K562 (cell line): ENCODE data around the gene NFS1. TPM values are rescaled to one million over a fixed set of nuclear protein-coding genes. Genes with fewer than 3 reads are reported as not detected.

Source experiments
- ELF2 ChIP-seq: fragments of 250-450 bp; sonication (Bioruptor Pico); IDR thresholded peaks from 2 replicates; pipeline ENCODE4 v1.5.0; 2021; ENCODE audit warnings: mild to moderate bottlenecking
- JUND ChIP-seq, 2 experiments: IDR thresholded peaks; 2 replicates in 1 of 2; 3 replicates in 1 of 2; pipeline ENCODE4 v1.6.1; 2011; ENCODE audit warnings: borderline replicate concordance in 2 of 2, low read depth in 2 of 2, low read length in 2 of 2, improper control_type of control experiment in 1 of 2, missing biosample characterization in 1 of 2, missing genetic modification characterization in 1 of 2, missing genetic modification reagents in 1 of 2
- POLR2B ChIP-seq: fragments of 450-650 bp; IDR thresholded peaks from 2 replicates; pipeline ENCODE4 v1.6.1; 2018; ENCODE audit warnings: low read depth; ENCODE audit not compliant: partially characterized antibody
- SIN3B ChIP-seq: fragments of 450-650 bp; IDR thresholded peaks from 2 replicates; pipeline ENCODE4 v1.6.1; 2017; ENCODE audit warnings: low read depth, mild to moderate bottlenecking, moderate library complexity
- ZBTB1 ChIP-seq: sonication (generic); formaldehyde crosslinking; IDR thresholded peaks from 2 replicates; pipeline ENCODE4 v1.8.1; 2023; ENCODE audit warnings: missing genetic modification reagents, low read depth, mild to moderate bottlenecking, borderline replicate concordance
- ZNF232 ChIP-seq: sonication (generic); formaldehyde crosslinking; IDR thresholded peaks from 2 replicates; pipeline ENCODE4 v1.8.0; 2022; ENCODE audit warnings: mild to moderate bottlenecking, missing genetic modification reagents
- polyA plus RNA-seq, 8 experiments: library from polyadenylated mRNA; depleted of rRNA in 4 of 8; stranded (reverse) in 5 of 8; unstranded in 3 of 8; fragments of >200 nt; fragmentation: Nextera tagmentation in 2 of 8; fragmentation: Illumina TruSeq in 1 of 8; extraction: Ambion mirVana in 2 of 8; extraction: Trizol in 1 of 8; gene quantifications; 2 replicates each; pipeline versions ENCODE4 v1.2.1 to v1.2.3, GENCODE V29; 2011 to 2014; ENCODE audit warnings: inconsistent platforms in 1 of 8, missing spikeins in 1 of 8
- total RNA-seq, 7 experiments: library from RNA; depleted of rRNA in 6 of 7; stranded (reverse); fragments of >200 nt in 6 of 7; fragmentation: Illumina TruSeq in 2 of 7; extraction: Trizol in 2 of 7; gene quantifications; 2 replicates each; pipeline versions ENCODE4 v1.2.1 to v1.2.3, GENCODE V29; 2011 to 2021; ENCODE audit warnings: low replicate concordance in 1 of 7
- TF ChIP-seq, protein P1 (sequence below), 2 experiments: fragments of 450-650 bp in 1 of 2; sonication (generic) in 1 of 2; formaldehyde crosslinking in 1 of 2; IDR thresholded peaks; 2 replicates each; pipeline versions ENCODE4 v1.7.1 to v1.9.0; 2016 to 2022; ENCODE audit warnings: inconsistent platforms in 1 of 2, mild to moderate bottlenecking in 1 of 2, missing genetic modification reagents in 1 of 2
- TF ChIP-seq, protein P2 (sequence below): sonication (generic); formaldehyde crosslinking; IDR thresholded peaks from 2 replicates; pipeline ENCODE4 v1.4.0; 2020; ENCODE audit warnings: mild to moderate bottlenecking, missing genetic modification reagents
- TF ChIP-seq, protein P3 (sequence below): fragments of 450-650 bp; IDR thresholded peaks from 2 replicates; pipeline ENCODE4 v1.6.1; 2016; ENCODE audit warnings: borderline replicate concordance

The NFS1 gene
- total and polyA plus RNA-seq, 9 of the 15 experiments (the other 6 are each of a cell fraction or from before 2014, with no cell fraction given): 11.5 to 84.8 (median 47.1) TPM

DNA sequence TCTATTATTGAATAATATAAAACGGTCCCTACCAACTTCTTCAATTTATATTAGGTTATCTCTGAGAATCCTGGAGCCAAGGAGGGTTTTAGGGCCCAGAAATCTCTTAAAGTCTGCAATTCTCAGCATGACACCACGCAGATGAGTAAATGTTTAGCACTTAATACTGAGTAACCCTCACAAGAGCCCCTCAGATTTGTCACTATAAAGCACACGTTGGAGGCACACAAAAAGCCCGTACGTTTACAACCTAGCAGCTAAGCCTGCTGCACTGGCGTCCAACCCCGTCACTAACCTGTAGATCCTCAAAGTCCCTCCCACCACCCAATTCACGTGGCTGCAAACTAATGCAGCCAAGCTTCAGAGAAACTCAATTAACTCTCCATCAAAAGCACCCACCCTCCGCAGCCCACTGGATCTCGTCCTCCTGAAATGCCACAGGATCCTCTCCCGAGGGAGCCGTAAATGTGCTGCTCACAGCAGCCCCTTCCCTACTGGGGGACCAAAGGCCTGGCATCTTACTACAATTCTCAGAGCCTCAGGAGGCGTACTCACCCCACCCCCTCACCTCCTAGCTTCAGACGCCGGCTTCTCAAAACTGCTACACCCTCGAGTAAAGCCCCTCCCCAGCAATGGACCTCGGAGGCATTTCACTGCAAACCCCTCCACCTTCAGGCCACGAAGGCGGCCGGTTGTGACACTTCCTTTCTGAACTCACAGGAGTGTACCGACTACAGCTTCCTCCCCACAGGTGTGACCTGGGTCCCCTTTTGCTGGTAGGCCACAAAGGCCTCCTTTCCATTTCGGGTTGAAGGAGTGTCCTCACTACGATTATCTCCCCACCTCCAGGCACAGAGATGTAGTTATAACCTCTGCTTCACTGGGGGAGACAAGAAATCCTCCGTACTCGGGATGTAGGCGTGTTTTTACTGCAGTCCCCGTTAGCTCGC lies 35.4 kb downstream of the NFS1 start (continued):
- TF ChIP-seq, protein P1, sequence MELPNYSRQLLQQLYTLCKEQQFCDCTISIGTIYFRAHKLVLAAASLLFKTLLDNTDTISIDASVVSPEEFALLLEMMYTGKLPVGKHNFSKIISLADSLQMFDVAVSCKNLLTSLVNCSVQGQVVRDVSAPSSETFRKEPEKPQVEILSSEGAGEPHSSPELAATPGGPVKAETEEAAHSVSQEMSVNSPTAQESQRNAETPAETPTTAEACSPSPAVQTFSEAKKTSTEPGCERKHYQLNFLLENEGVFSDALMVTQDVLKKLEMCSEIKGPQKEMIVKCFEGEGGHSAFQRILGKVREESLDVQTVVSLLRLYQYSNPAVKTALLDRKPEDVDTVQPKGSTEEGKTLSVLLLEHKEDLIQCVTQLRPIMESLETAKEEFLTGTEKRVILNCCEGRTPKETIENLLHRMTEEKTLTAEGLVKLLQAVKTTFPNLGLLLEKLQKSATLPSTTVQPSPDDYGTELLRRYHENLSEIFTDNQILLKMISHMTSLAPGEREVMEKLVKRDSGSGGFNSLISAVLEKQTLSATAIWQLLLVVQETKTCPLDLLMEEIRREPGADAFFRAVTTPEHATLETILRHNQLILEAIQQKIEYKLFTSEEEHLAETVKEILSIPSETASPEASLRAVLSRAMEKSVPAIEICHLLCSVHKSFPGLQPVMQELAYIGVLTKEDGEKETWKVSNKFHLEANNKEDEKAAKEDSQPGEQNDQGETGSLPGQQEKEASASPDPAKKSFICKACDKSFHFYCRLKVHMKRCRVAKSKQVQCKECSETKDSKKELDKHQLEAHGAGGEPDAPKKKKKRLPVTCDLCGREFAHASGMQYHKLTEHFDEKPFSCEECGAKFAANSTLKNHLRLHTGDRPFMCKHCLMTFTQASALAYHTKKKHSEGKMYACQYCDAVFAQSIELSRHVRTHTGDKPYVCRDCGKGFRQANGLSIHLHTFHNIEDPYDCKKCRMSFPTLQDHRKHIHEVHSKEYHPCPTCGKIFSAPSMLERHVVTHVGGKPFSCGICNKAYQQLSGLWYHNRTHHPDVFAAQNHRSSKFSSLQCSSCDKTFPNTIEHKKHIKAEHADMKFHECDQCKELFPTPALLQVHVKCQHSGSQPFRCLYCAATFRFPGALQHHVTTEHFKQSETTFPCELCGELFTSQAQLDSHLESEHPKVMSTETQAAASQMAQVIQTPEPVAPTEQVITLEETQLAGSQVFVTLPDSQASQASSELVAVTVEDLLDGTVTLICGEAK (IDR thresholded peaks at IDR 0.05): 0 out of 2 replicates have a peak, but pooled peaks have one; percentile 11
- TF ChIP-seq, protein P1 (CRISPR knock-in tag; IDR thresholded peaks at IDR 0.05): no peak
- peak; percentile 29 for TF ChIP-seq POLR2B
- TF ChIP-seq ELF2 (CRISPR knock-in tag): 0 out of 2 replicates have a peak, but pooled peaks have one; percentile 51
- TF ChIP-seq JUND (IDR thresholded peaks at IDR 0.05; ENCODE audit: borderline replicate concordance, low read depth, low read length): no peak
- TF ChIP-seq JUND (tag; IDR thresholded peaks at IDR 0.05; ENCODE audit: borderline replicate concordance, low read depth, low read length): no peak
- no peak for TF ChIP-seq SIN3B
- TF ChIP-seq ZBTB1 (CRISPR knock-in tag): peak; percentile 73; the same call in 1 of the 2 replicates
- no peak for TF ChIP-seq ZNF232
- TF ChIP-seq, protein P2, sequence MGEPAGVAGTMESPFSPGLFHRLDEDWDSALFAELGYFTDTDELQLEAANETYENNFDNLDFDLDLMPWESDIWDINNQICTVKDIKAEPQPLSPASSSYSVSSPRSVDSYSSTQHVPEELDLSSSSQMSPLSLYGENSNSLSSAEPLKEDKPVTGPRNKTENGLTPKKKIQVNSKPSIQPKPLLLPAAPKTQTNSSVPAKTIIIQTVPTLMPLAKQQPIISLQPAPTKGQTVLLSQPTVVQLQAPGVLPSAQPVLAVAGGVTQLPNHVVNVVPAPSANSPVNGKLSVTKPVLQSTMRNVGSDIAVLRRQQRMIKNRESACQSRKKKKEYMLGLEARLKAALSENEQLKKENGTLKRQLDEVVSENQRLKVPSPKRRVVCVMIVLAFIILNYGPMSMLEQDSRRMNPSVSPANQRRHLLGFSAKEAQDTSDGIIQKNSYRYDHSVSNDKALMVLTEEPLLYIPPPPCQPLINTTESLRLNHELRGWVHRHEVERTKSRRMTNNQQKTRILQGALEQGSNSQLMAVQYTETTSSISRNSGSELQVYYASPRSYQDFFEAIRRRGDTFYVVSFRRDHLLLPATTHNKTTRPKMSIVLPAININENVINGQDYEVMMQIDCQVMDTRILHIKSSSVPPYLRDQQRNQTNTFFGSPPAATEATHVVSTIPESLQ (CRISPR knock-in tag): 0 out of 2 replicates have a peak, but pooled peaks have one; percentile 2
- TF ChIP-seq, protein P3, sequence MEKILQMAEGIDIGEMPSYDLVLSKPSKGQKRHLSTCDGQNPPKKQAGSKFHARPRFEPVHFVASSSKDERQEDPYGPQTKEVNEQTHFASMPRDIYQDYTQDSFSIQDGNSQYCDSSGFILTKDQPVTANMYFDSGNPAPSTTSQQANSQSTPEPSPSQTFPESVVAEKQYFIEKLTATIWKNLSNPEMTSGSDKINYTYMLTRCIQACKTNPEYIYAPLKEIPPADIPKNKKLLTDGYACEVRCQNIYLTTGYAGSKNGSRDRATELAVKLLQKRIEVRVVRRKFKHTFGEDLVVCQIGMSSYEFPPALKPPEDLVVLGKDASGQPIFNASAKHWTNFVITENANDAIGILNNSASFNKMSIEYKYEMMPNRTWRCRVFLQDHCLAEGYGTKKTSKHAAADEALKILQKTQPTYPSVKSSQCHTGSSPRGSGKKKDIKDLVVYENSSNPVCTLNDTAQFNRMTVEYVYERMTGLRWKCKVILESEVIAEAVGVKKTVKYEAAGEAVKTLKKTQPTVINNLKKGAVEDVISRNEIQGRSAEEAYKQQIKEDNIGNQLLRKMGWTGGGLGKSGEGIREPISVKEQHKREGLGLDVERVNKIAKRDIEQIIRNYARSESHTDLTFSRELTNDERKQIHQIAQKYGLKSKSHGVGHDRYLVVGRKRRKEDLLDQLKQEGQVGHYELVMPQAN: peak; percentile 71
